GM18519 (cell line): ENCODE results near the gene FRMD1.

Experiments used
- ATAC-seq: cut with Tn5 transposase; IDR thresholded peaks from one replicate; pipeline ENCODE4 v1.9.1; 2021; ENCODE audit warnings: mild to moderate bottlenecking, moderate library complexity; ENCODE audit not compliant: unreplicated experiment, low FRiP score

Gene FRMD1

GRCh38 chr6:168045706-168046620, 33.0 kb downstream of the FRMD1 start:
- no peak for ATAC-seq

GRCh38 chr6:168045141-168045691, 33.8 kb downstream of the FRMD1 start:
- no peak for ATAC-seq

- ATAC-seq: no peak
Measured at GRCh38 chr6:168044521-168045130, 34.4 kb downstream of the FRMD1 start.

GRCh38 chr6:168043848-168044415, 35.1 kb downstream of the FRMD1 start:
- ATAC-seq: no peak

- no peak for ATAC-seq
Measured at GRCh38 chr6:168043193-168043847, 35.7 kb downstream of the FRMD1 start.

GRCh38 chr6:168042426-168043192, 36.4 kb downstream of the FRMD1 start:
- ATAC-seq: no peak

- no peak for ATAC-seq
Measured at GRCh38 chr6:168041928-168042327, 37.1 kb downstream of the FRMD1 start.

GRCh38 chr6:168040856-168041496, 38.0 kb downstream of the FRMD1 start:
- ATAC-seq: no peak

GRCh38 chr6:168039849-168040248, 39.2 kb downstream of the FRMD1 start:
- no peak for ATAC-seq

GRCh38 chr6:168039301-168039700, 39.7 kb downstream of the FRMD1 start:
- ATAC-seq: no peak

- ATAC-seq: no peak
Measured at GRCh38 chr6:168038576-168039140, 40.4 kb downstream of the FRMD1 start.

GRCh38 chr6:168037856-168038255, 41.2 kb downstream of the FRMD1 start:
- ATAC-seq: no peak

- no peak for ATAC-seq
Measured at GRCh38 chr6:168037242-168037641, 41.8 kb downstream of the FRMD1 start.

- ATAC-seq: no peak
Measured at GRCh38 chr6:168035661-168036545, 43.1 kb downstream of the FRMD1 start.

GRCh38 chr6:168035098-168035660, 43.8 kb downstream of the FRMD1 start:
- no peak for ATAC-seq

GRCh38 chr6:168034537-168034936, 44.5 kb downstream of the FRMD1 start:
- ATAC-seq: no peak

- no peak for ATAC-seq
Measured at GRCh38 chr6:168033791-168034190, 45.2 kb downstream of the FRMD1 start.
